Measurements from ENCODE around the gene PYCARD. TPM values are rescaled to one million over a fixed set of nuclear protein-coding genes. Genes with fewer than 3 reads are reported as not detected.
"Not testable (repeated sequence)": the region's sequence is repeated elsewhere in the genome, so short reads cannot be mapped to it uniquely, and the experiment has no call there.

Gene PYCARD
- total RNA-seq, 1 experiment from 2014 or later: 8.9 TPM

- no peak for DNase-seq (ENCODE audit: low read depth)
Observed at GRCh38 chr16:31191697-31192428, 10.7 kb downstream of the PYCARD start.

GRCh38 chr16:31190818-31191444, 11.6 kb downstream of the PYCARD start:
- DNase-seq (ENCODE audit: low read depth): no peak

- no peak for DNase-seq (ENCODE audit: low read depth)
Observed at GRCh38 chr16:31190061-31190460, 12.5 kb downstream of the PYCARD start.

- DNase-seq (ENCODE audit: low read depth): no peak
Observed at GRCh38 chr16:31189412-31189778, 13.2 kb downstream of the PYCARD start.

- no peak for DNase-seq (ENCODE audit: low read depth)
Observed at GRCh38 chr16:31188450-31189411, 13.8 kb downstream of the PYCARD start.

GRCh38 chr16:31187808-31188189, 14.8 kb downstream of the PYCARD start:
- no peak for DNase-seq (ENCODE audit: low read depth)

- no peak for DNase-seq (ENCODE audit: low read depth)
Observed at GRCh38 chr16:31186930-31187807, 15.4 kb downstream of the PYCARD start.

GRCh38 chr16:31186176-31186575, 16.4 kb downstream of the PYCARD start:
- DNase-seq (ENCODE audit: low read depth): no peak

- DNase-seq (ENCODE audit: low read depth): no peak
Observed at GRCh38 chr16:31185339-31185738, 17.2 kb downstream of the PYCARD start.

- no peak for DNase-seq (ENCODE audit: low read depth)
Observed at GRCh38 chr16:31184888-31185287, 17.7 kb downstream of the PYCARD start.

- DNase-seq (ENCODE audit: low read depth): no peak
Observed at GRCh38 chr16:31183432-31184428, 18.8 kb downstream of the PYCARD start.

- DNase-seq (ENCODE audit: low read depth): no peak
Observed at GRCh38 chr16:31182391-31182790, 20.2 kb downstream of the PYCARD start.

GRCh38 chr16:31181102-31181830, 21.3 kb downstream of the PYCARD start:
- peak; percentile 59 for DNase-seq (ENCODE audit: low read depth)

GRCh38 chr16:31179747-31180459, 22.7 kb downstream of the PYCARD start, which contains the start of gene FUS:
FUS (plus strand) TSS chr16:31180139; CDS start chr16:31180215, 76 bp downstream.
- DNase-seq (ENCODE audit: low read depth): peak; percentile 78

- DNase-seq (ENCODE audit: low read depth): no peak
Observed at GRCh38 chr16:31179219-31179746, 23.3 kb downstream of the PYCARD start.

- peak; percentile 98 for DNase-seq (ENCODE audit: low read depth)
Observed at GRCh38 chr16:31177136-31177535, 25.4 kb downstream of the PYCARD start.

- DNase-seq (ENCODE audit: low read depth): not testable (repeated sequence)
Observed at GRCh38 chr16:31170048-31170447, 32.5 kb downstream of the PYCARD start.

- peak; percentile 45 for DNase-seq (ENCODE audit: low read depth)
Observed at GRCh38 chr16:31168848-31169247, 33.7 kb downstream of the PYCARD start.

All from M059J (cell line).